OCI-LY3 (cell line): ENCODE measurements around the gene ARHGDIB.

ENCODE experiments used
- H2AFZ ChIP-seq: fragments of 200-600, 300-600 bp; shearing (Covaris generic); 2 replicates; pipeline ENCODE4 v1.6.0; 2014; ENCODE audit warnings: antibody characterized with exemption, low read depth, low read length
- H3K27ac ChIP-seq: fragments of 200-600, 300-600 bp; sonication (generic); 2 replicates; pipeline ENCODE4 v1.5.1; 2014; ENCODE audit warnings: mild to moderate bottlenecking, low read length, moderate library complexity, mixed read lengths
- H3K27me3 ChIP-seq: fragments of 200-600, 300-600 bp; sonication (generic); 2 replicates; pipeline ENCODE4 v1.6.1; 2014; ENCODE audit warnings: low read depth, low read length, mixed read lengths
- H3K36me3 ChIP-seq: fragments of 200-600, 300-600 bp; sonication (generic); replicated peaks from 2 replicates; pipeline ENCODE3; 2014; ENCODE audit warnings: low read depth, low read length, mixed read lengths
- H3K4me1 ChIP-seq: fragments of 300-600, 200-600 bp; sonication (generic); 2 replicates; pipeline ENCODE4 v1.6.1; 2014; ENCODE audit warnings: low read length, mixed read lengths
- H3K4me2 ChIP-seq: fragments of 200-600, 300-600 bp; sonication (generic); 2 replicates; pipeline ENCODE4 v1.6.1; 2014; ENCODE audit warnings: low read length, mixed read lengths
- H3K4me3 ChIP-seq: fragments of 300-600, 200-600 bp; sonication (generic); 2 replicates; pipeline ENCODE4 v1.5.1; 2014; ENCODE audit warnings: antibody characterized with exemption, mild to moderate bottlenecking, low read length, moderate library complexity
- H3K79me2 ChIP-seq: fragments of 300-600, 200-600 bp; shearing (Covaris generic); 2 replicates; pipeline ENCODE4 v1.6.1; 2014; ENCODE audit warnings: mild to moderate bottlenecking, low read length, mixed read lengths
- H3K9ac ChIP-seq: fragments of 300-600, 200-600 bp; shearing (Covaris generic); 2 replicates; pipeline ENCODE4 v1.6.0; 2014; ENCODE audit warnings: mild to moderate bottlenecking, low read length, moderate library complexity
- H3K9me3 ChIP-seq: fragments of 200-600, 300-600 bp; shearing (Covaris generic); 2 replicates; pipeline ENCODE4 v1.6.1; 2014; ENCODE audit warnings: low read length, mixed read lengths; ENCODE audit not compliant: insufficient read depth
- H4K20me1 ChIP-seq: fragments of 200-600, 300-600 bp; sonication (generic); 2 replicates; pipeline ENCODE4 v1.6.1; 2016; ENCODE audit warnings: low read length, mixed read lengths; ENCODE audit not compliant: insufficient read depth
- EZH2phosphoT487 ChIP-seq: fragments of 200-600 bp; shearing (Covaris generic); IDR thresholded peaks from 2 replicates; pipeline ENCODE4 v1.6.1; 2018; ENCODE audit warnings: antibody characterized with exemption, mixed run types, low read depth
- TF ChIP-seq, protein P1 (sequence below): fragments of 200-600, 300-600 bp; sonication (generic); IDR thresholded peaks from 2 replicates; pipeline ENCODE4 v1.5.1; 2014; ENCODE audit warnings: antibody characterized with exemption, low read length, low read depth

Gene ARHGDIB

GRCh38 chr12:14970473-14970872 lies 9.1 kb upstream of the ARHGDIB start:
- H2AFZ ChIP-seq, result no peak overlapping the region
- H3K4me2 ChIP-seq, result no peak overlapping the region
- H3K4me1 ChIP-seq, result no peaks in the 10 kb centered on the region

DNA sequence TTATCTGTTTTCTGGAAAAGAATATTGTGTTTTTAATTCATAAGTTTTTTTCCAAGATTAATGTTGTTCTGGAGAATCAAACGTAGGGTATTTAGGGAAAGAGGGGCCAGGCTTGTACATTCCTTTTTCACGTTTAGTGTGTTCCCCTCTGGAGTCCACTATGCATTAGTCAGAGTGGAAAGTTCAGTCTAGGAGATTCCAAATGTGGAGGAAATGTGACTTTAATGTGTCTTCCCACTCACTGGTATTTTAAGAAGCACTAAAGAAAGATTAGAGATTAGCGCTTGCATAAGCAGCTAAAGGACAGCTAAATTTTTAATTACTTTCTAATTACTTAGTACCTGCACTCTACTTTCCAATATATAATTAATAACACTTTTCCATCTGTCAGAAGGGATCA lies 7.1 kb upstream of the ARHGDIB start:
- H3K79me2 ChIP-seq, result no peaks in the 10 kb centered on the region
- H3K36me3 ChIP-seq, result no peaks in the 10 kb centered on the region
- no peaks in the 10 kb centered on the region for H3K27me3 ChIP-seq
- H2AFZ ChIP-seq, result no peak overlapping the region
- TF ChIP-seq, protein P1, sequence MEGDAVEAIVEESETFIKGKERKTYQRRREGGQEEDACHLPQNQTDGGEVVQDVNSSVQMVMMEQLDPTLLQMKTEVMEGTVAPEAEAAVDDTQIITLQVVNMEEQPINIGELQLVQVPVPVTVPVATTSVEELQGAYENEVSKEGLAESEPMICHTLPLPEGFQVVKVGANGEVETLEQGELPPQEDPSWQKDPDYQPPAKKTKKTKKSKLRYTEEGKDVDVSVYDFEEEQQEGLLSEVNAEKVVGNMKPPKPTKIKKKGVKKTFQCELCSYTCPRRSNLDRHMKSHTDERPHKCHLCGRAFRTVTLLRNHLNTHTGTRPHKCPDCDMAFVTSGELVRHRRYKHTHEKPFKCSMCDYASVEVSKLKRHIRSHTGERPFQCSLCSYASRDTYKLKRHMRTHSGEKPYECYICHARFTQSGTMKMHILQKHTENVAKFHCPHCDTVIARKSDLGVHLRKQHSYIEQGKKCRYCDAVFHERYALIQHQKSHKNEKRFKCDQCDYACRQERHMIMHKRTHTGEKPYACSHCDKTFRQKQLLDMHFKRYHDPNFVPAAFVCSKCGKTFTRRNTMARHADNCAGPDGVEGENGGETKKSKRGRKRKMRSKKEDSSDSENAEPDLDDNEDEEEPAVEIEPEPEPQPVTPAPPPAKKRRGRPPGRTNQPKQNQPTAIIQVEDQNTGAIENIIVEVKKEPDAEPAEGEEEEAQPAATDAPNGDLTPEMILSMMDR, result no peak
- TF ChIP-seq EZH2phosphoT487, result no peak
- H3K4me1 ChIP-seq, result peaks cover 9% of the 10 kb centered on the region
- H3K4me3 ChIP-seq, result no peak overlapping the region
- H3K4me2 ChIP-seq, result no peak overlapping the region
- H3K9ac ChIP-seq, result no peak overlapping the region
- H3K27ac ChIP-seq, result no peak overlapping the region
- no peaks in the 10 kb centered on the region for H3K9me3 ChIP-seq
- no peaks in the 10 kb centered on the region for H4K20me1 ChIP-seq

More at GRCh38 chr12:14970473-14970872, 9.1 kb upstream of the ARHGDIB start:
- Histone ChIP-seq H3K27ac (no peak overlapping the region), H3K27me3 (no peaks in the 10 kb centered on the region), H3K4me3 (no peak overlapping the region), H3K9ac (no peak overlapping the region), H3K9me3 (no peaks in the 10 kb centered on the region), H4K20me1 (no peaks in the 10 kb centered on the region), H3K36me3 (no peaks in the 10 kb centered on the region), H3K79me2 (no peaks in the 10 kb centered on the region)
- TF ChIP-seq, protein P1, result no peak
- no peak for TF ChIP-seq EZH2phosphoT487

DNA sequence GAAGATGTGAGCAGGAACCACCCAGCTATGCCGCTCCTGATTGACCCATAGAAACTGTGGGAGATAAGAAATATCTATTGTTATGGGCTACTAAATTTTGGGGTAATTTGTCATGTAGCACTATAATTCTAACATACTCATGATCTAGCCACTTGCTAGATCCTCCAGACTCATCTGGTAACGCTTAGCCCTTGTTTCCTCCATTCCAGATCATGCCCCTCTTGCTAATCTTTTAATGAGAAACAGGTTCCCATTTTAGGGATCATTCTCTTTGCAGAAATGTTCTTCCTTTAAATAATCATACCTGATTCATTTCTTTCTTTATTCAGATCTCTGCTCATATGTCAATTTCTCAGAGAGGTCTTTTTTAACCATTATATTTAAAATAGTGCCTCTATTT lies 3.8 kb upstream of the ARHGDIB start:
- no peaks in the 10 kb centered on the region for H3K36me3 ChIP-seq
- H4K20me1 ChIP-seq, result no peaks in the 10 kb centered on the region
- peaks cover 12% of the 10 kb centered on the region for H3K4me1 ChIP-seq
- H3K4me3 ChIP-seq, result no peak overlapping the region
- H3K27me3 ChIP-seq, result no peaks in the 10 kb centered on the region
- H3K27ac ChIP-seq, result no peak overlapping the region
- no peak overlapping the region for H2AFZ ChIP-seq
- peaks cover 11% of the 10 kb centered on the region for H3K79me2 ChIP-seq
- H3K9me3 ChIP-seq, result no peaks in the 10 kb centered on the region
- no peak overlapping the region for H3K9ac ChIP-seq
- no peak overlapping the region for H3K4me2 ChIP-seq
- TF ChIP-seq, protein P1, result no peak

DNA sequence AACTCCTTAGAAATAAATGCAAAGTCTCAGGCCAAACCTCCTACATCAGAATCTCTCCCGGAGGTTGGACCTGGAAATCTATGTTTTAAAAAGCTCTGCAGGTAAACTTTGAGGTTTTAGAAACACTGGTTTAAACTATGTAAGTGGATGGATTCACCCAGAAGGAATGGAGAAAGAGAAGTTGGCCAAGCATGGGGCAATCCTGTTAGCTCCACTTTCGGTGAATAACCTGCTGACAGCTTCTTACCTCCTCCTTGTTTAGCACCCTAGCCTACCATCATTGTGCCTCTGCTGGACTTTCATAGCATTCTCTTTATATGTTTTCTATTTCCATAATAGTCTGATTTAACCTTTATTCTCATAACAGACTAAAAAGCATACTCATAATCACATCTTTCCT lies 3.0 kb upstream of the ARHGDIB start:
- H3K4me2 ChIP-seq, result no peak overlapping the region; the same call in 1 of the 2 replicates
- H3K36me3 ChIP-seq, result no peaks in the 10 kb centered on the region
- no peaks in the 10 kb centered on the region for H3K9me3 ChIP-seq
- H2AFZ ChIP-seq, result no peak overlapping the region
- H3K4me1 ChIP-seq, result peaks cover 21% of the 10 kb centered on the region
- H3K27me3 ChIP-seq, result no peaks in the 10 kb centered on the region
- no peak overlapping the region for H3K4me3 ChIP-seq
- TF ChIP-seq EZH2phosphoT487, result no peak
- TF ChIP-seq, protein P1, result no peak
- H3K79me2 ChIP-seq, result peaks cover 20% of the 10 kb centered on the region
- no peak overlapping the region for H3K9ac ChIP-seq
- H4K20me1 ChIP-seq, result no peaks in the 10 kb centered on the region
- no peak overlapping the region for H3K27ac ChIP-seq
